Measurements from ENCODE around the gene RHOF. TPM values are rescaled to one million over a fixed set of nuclear protein-coding genes. Genes with fewer than 3 reads are reported as not detected.

Gene RHOF
- total and polyA plus RNA-seq, 2 of the 13 experiments (the other 11 are each of a cell fraction or from before 2014, with no cell fraction given): 14.6 to 32.2 TPM

DNA sequence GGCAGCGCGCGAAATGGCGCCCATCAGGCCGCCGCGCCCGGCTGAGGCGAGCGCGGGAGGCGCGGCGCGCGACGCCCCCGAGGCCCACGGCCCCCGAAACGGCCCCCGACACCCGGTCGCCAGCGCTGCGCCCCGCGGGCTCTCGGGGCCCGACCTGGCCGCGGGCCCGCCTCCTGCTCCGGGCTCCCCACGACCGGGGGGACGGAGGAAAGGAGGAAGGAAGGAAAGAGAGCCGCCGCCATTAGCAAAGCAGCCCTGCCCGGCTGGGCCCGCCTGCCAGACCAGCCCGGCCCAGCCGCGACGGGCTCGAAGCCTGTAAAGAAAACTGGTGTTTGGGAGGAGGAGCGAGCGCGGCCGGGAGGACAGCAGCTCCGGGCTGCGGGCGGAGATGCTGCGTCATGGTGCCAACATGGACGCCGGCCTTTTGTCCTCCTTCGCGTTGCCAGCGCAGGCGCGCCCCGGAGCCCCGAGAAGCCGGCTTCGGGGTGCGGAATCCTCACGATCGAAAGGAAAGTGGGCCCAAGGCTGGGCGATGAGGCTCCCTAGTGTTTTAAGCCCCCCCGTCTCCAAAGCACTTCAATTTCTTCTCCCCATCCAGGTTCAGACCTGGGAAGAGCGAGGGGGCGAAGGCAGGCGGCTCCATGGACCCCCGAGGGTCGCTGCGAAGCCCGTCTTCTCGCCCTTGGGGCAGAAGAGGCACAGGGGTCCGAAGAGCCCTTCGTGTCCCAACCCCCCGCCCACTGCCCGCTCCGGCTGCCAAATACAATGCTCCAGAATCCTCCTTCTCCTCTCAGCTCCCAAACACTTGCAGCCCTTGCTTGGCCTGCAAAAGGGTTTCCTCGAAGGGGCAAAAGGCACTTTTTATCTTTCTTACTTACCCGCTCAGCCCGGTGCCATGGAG lies 7.5 kb upstream of the RHOF start:
- ChIA-PET CTCF (ENCODE audit: low intra/inter-chr PET ratio, low total read pairs) (interaction anchor here (0.8 kb wide), 1 partner anchor 11 kb away, joined by 3 read pairs; no protein-coding TSS in a partner anchor), POLR2A (interaction anchor here (0.8 to 14.5 kb wide), 13 partner anchors 4 to 174 kb away, joined by 3 to 393 read pairs (median 4); partner anchors contain the start of genes HPD, PSMD9, RHOF and SETD1B)
- peak overlapping the region; percentile 99 for H3K27ac ChIP-seq (ENCODE audit: extremely low read length, insufficient read depth, low read length)
- H3K4me2 ChIP-seq (ENCODE audit: low read depth, low read length): peak overlapping the region; percentile 96
- peak overlapping the region; percentile 71 to 80 (median 79) for H3K4me3 ChIP-seq (replicated peaks in 1 of 3; ENCODE audit: insufficient read depth in 1 of 3, low read depth in 2 of 3, low read length in 3 of 3)
- H3K27me3 ChIP-seq (ENCODE audit: control insufficient read depth in 1 of 2, insufficient read depth in 2 of 2, low read length in 2 of 2): no peaks in the 10 kb centered on the region; a peak in 1 of 5 replicates
- FAIRE-seq: no peak
- no TSS peak for BruUV-seq (replicated peaks)
- H3K4me1 ChIP-seq (ENCODE audit: insufficient read depth, low read length): peaks cover 41% of the 10 kb centered on the region
- in situ Hi-C loops (cut with HindIII; ENCODE audit: extremely low pct_ligation_motif_present, low pct_unique_long_range_greater_than_20kb): no loop called here
- no peak overlapping the region for H2AFZ ChIP-seq (ENCODE audit: low read length)
- no peak for ATAC-seq
- no peaks in the 10 kb centered on the region for H3K9me3 ChIP-seq (ENCODE audit: low read length)
- no peaks in the 10 kb centered on the region for H4K20me1 ChIP-seq (ENCODE audit: insufficient read depth, low read length)
- under 1% methylated on average over 24 of the region's 86 CpGs for WGBS (ENCODE audit: low lambda C conversion rate)
- intact Hi-C loops (cut with micrococcal nuclease; ENCODE audit: unreplicated experiment): no loop called here
- DNase-seq (ENCODE audit: low spot score): no peak
- H3K36me3 ChIP-seq (replicated peaks in 1 of 2; ENCODE audit: control insufficient read depth in 1 of 2, insufficient read depth in 2 of 2, low read length in 2 of 2): no peaks in the 10 kb centered on the region
- peaks cover 61% of the 10 kb centered on the region for H3K79me2 ChIP-seq (ENCODE audit: insufficient read depth, low read length)
- H3K9ac ChIP-seq (ENCODE audit: insufficient read depth, low read depth, low read length): peak overlapping the region; percentile 98
- TF ChIP-seq RXRA (CRISPR knock-in tag; IDR thresholded peaks at IDR 0.05) (peak; percentile 59; the same call in 1 of the 2 replicates), RBFOX2 (IDR thresholded peaks at IDR 0.05; ENCODE audit: low read depth, low read length) (peak; percentile 90), POLR2AphosphoS5 (IDR thresholded peaks at IDR 0.05; ENCODE audit: low read depth, low read length) (peak; percentile 33; the same call in 1 of the 2 replicates), HOXA9 (CRISPR knock-in tag; IDR thresholded peaks at IDR 0.05; ENCODE audit: borderline replicate concordance) (no peak), TSC22D2 (CRISPR knock-in tag; IDR thresholded peaks at IDR 0.05; ENCODE audit: borderline replicate concordance) (no peak), KDM2A (CRISPR knock-in tag; IDR thresholded peaks at IDR 0.05; ENCODE audit: borderline replicate concordance, low read depth) (peak; percentile 66; the same call in 1 of the 2 replicates), MYC (CRISPR knock-in tag; IDR thresholded peaks at IDR 0.05; ENCODE audit: borderline replicate concordance) (peak; percentile 56; the same call in 1 of the 2 replicates)
- TF ChIP-seq, protein P1, sequence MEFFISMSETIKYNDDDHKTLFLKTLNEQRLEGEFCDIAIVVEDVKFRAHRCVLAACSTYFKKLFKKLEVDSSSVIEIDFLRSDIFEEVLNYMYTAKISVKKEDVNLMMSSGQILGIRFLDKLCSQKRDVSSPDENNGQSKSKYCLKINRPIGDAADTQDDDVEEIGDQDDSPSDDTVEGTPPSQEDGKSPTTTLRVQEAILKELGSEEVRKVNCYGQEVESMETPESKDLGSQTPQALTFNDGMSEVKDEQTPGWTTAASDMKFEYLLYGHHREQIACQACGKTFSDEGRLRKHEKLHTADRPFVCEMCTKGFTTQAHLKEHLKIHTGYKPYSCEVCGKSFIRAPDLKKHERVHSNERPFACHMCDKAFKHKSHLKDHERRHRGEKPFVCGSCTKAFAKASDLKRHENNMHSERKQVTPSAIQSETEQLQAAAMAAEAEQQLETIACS (CRISPR knock-in tag; IDR thresholded peaks at IDR 0.05): no peak
- TF ChIP-seq, protein P2, sequence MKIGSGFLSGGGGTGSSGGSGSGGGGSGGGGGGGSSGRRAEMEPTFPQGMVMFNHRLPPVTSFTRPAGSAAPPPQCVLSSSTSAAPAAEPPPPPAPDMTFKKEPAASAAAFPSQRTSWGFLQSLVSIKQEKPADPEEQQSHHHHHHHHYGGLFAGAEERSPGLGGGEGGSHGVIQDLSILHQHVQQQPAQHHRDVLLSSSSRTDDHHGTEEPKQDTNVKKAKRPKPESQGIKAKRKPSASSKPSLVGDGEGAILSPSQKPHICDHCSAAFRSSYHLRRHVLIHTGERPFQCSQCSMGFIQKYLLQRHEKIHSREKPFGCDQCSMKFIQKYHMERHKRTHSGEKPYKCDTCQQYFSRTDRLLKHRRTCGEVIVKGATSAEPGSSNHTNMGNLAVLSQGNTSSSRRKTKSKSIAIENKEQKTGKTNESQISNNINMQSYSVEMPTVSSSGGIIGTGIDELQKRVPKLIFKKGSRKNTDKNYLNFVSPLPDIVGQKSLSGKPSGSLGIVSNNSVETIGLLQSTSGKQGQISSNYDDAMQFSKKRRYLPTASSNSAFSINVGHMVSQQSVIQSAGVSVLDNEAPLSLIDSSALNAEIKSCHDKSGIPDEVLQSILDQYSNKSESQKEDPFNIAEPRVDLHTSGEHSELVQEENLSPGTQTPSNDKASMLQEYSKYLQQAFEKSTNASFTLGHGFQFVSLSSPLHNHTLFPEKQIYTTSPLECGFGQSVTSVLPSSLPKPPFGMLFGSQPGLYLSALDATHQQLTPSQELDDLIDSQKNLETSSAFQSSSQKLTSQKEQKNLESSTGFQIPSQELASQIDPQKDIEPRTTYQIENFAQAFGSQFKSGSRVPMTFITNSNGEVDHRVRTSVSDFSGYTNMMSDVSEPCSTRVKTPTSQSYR (CRISPR knock-in tag; IDR thresholded peaks at IDR 0.05; ENCODE audit: borderline replicate concordance): no peak
- TF ChIP-seq, protein P3, sequence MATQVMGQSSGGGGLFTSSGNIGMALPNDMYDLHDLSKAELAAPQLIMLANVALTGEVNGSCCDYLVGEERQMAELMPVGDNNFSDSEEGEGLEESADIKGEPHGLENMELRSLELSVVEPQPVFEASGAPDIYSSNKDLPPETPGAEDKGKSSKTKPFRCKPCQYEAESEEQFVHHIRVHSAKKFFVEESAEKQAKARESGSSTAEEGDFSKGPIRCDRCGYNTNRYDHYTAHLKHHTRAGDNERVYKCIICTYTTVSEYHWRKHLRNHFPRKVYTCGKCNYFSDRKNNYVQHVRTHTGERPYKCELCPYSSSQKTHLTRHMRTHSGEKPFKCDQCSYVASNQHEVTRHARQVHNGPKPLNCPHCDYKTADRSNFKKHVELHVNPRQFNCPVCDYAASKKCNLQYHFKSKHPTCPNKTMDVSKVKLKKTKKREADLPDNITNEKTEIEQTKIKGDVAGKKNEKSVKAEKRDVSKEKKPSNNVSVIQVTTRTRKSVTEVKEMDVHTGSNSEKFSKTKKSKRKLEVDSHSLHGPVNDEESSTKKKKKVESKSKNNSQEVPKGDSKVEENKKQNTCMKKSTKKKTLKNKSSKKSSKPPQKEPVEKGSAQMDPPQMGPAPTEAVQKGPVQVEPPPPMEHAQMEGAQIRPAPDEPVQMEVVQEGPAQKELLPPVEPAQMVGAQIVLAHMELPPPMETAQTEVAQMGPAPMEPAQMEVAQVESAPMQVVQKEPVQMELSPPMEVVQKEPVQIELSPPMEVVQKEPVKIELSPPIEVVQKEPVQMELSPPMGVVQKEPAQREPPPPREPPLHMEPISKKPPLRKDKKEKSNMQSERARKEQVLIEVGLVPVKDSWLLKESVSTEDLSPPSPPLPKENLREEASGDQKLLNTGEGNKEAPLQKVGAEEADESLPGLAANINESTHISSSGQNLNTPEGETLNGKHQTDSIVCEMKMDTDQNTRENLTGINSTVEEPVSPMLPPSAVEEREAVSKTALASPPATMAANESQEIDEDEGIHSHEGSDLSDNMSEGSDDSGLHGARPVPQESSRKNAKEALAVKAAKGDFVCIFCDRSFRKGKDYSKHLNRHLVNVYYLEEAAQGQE (IDR thresholded peaks at IDR 0.05; ENCODE audit: borderline replicate concordance in 1 of 2, low read depth in 1 of 2, low read length in 2 of 2): peak in 1 of 2 experiments; percentile 48; a peak in 1 of 4 replicates
- TF ChIP-seq, protein P4, sequence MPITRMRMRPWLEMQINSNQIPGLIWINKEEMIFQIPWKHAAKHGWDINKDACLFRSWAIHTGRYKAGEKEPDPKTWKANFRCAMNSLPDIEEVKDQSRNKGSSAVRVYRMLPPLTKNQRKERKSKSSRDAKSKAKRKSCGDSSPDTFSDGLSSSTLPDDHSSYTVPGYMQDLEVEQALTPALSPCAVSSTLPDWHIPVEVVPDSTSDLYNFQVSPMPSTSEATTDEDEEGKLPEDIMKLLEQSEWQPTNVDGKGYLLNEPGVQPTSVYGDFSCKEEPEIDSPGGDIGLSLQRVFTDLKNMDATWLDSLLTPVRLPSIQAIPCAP (CRISPR knock-in tag; IDR thresholded peaks at IDR 0.05; ENCODE audit: low read depth): no peak

Measured in HepG2 (cell line).